ENCODE data around the gene ASIC4. TPM values are rescaled to one million over a fixed set of nuclear protein-coding genes. Genes with fewer than 3 reads are reported as not detected.

Gene ASIC4
- total and polyA plus RNA-seq, 2 of the 4 experiments (the other 2 are of a cell fraction): 0.10 TPM; not detected in 1

DNA sequence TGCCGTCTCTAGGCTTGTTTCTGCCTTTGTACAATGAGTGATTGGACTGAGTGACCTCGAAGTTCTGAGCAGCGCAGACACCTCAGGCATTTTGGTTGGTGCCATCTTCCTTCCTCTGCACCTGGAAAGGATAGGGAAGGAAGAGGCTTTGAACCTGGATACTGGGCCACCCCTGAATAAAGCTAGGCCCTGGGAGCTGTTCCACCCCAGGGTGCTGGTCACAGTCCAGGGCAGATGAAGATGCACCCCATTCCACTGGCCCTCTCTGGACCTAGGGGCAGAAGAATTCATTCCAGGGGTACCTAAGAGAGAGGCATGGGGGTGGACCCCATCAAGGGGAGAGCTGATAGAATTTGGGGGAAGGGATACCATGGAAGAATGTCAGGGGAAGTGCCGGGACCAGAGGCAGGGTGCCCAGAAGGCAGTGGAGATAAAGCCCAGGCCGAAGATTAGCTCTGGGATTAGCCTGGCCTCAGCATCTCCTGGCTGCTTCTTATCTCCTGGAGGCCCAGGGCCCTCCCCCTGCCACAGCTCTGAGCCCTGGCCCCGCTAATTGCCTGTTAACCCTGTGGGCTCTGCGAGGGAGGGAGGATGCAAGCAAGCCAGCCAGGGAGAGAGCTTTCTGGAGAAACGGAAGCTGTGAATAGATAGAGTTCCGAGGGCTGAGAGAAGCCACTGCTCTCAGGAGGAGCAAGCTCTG, 11.4 kb downstream of the ASIC4 start:
- CTCF ChIA-PET: interaction anchor here (1.3 kb wide), 1 partner anchor 16 kb away, joined by 3 read pairs; no protein-coding TSS in a partner anchor
- intact Hi-C loops (cut with micrococcal nuclease): no loop called here

More for the DNA sequence above, 11.4 kb downstream of the ASIC4 start:
- Histone ChIP-seq H2AK9ac (replicated peaks; ENCODE audit: low read depth, low read length, poor library complexity) (no peak overlapping the region), H3K18ac (ENCODE audit: low read depth, low read length) (no peak overlapping the region), H2AFZ (replicated peaks; ENCODE audit: low read length, poor library complexity) (no peak overlapping the region), H3K27ac (ENCODE audit: insufficient read depth, low read length) (no peak overlapping the region), H3K4me2 (ENCODE audit: low read depth, low read length) (no peak overlapping the region), H3K56ac (ENCODE audit: extremely low read depth, insufficient read depth, low read length) (no peak overlapping the region), H3K9me1 (ENCODE audit: insufficient read depth, low read length) (no peaks in the 10 kb centered on the region), H3K4me3 (ENCODE audit: insufficient read depth, low read depth, low read length) (no peak overlapping the region), H2AK5ac (ENCODE audit: low read depth, low read length) (no peak overlapping the region), H3K4ac (ENCODE audit: low read depth, low read length) (no peak overlapping the region), H3K14ac (replicated peaks; ENCODE audit: low read depth, low read length) (no peak overlapping the region), H3K9ac (ENCODE audit: low read depth, low read length) (no peak overlapping the region), H3K4me1 (ENCODE audit: control insufficient read depth, insufficient read depth, low read length) (peaks cover 16% of the 10 kb centered on the region), H2BK20ac (ENCODE audit: low read depth, low read length) (no peak overlapping the region), H3K79me1 (ENCODE audit: low read depth in 1 of 2, low read length in 2 of 2) (no peaks in the 10 kb centered on the region), H4K8ac (ENCODE audit: low read depth in 2 of 2, low read length in 2 of 2) (no peak overlapping the region), H4K20me1 (ENCODE audit: insufficient read depth, low read length) (no peaks in the 10 kb centered on the region; the same call in 1 of the 2 replicates), H2BK120ac (ENCODE audit: low read depth, low read length) (no peak overlapping the region), H3K9me3 (ENCODE audit: control insufficient read depth, insufficient read depth, low read length) (no peaks in the 10 kb centered on the region), H2BK5ac (ENCODE audit: low read depth, low read length, poor library complexity, severe bottlenecking) (no peak overlapping the region), H3K27me3 (ENCODE audit: control insufficient read depth, insufficient read depth, low read length) (peaks cover 47% of the 10 kb centered on the region), H3K36me3 (ENCODE audit: control insufficient read depth, insufficient read depth, low read length) (no peaks in the 10 kb centered on the region), H4K5ac (ENCODE audit: low read depth, low read length) (no peak overlapping the region), H3K23ac (ENCODE audit: low read depth, low read length) (no peak overlapping the region), H4K91ac (ENCODE audit: insufficient read depth, low read depth, low read length) (no peak overlapping the region), H2BK15ac (ENCODE audit: low read depth, low read length) (no peak overlapping the region)
- TF ChIP-seq BHLHE40 (IDR thresholded peaks at IDR 0.05; ENCODE audit: low read depth, low read length): no peak
- TF ChIP-seq, protein P1, sequence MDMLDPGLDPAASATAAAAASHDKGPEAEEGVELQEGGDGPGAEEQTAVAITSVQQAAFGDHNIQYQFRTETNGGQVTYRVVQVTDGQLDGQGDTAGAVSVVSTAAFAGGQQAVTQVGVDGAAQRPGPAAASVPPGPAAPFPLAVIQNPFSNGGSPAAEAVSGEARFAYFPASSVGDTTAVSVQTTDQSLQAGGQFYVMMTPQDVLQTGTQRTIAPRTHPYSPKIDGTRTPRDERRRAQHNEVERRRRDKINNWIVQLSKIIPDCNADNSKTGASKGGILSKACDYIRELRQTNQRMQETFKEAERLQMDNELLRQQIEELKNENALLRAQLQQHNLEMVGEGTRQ (IDR thresholded peaks at IDR 0.05; ENCODE audit: low read depth, low read length): no peak
- TF ChIP-seq POLR2A (IDR thresholded peaks at IDR 0.05; ENCODE audit: low read depth, low read length): no peak
- no peak for TF ChIP-seq SMC3 (IDR thresholded peaks at IDR 0.05; ENCODE audit: low read depth, low read length)
- dilution Hi-C loops (cut with HindIII; ENCODE audit: low sequenced_read_pairs, unreplicated experiment) (no loop called here), in situ Hi-C loops (cut with MboI; ENCODE audit: low sequenced_read_pairs) (no loop called here)
- 100% methylated on average over 1 of the region's 9 CpGs; no CpG with 5 or more reads in 1 of the 2 experiments for WGBS, 2 experiments (ENCODE audit: extremely low coverage in 2 of 2, insufficient read length in 1 of 2)
- no TSS peak for BruUV-seq (replicated peaks)
- POLR2A ChIA-PET (ENCODE audit: unreplicated experiment): no interaction called here
- ATAC-seq (ENCODE audit: low read depth): no peak
- DNase-seq: no peak
